Brain microvascular endothelial cell (primary cell): Measurements from ENCODE around the gene WIPF1.

Experiments used
- DNase-seq: peaks from one replicate; pipeline ENCODE4 v3.0.0-alpha.2; 2020
- H3K27ac ChIP-seq: fragments of 250-450 bp; sonication (Bioruptor Pico); 2 replicates; pipeline ENCODE4 v1.5.1; 2020; ENCODE audit warnings: mild to moderate bottlenecking, moderate library complexity
- H3K27me3 ChIP-seq: fragments of 250-450 bp; sonication (Bioruptor Pico); replicated peaks from 2 replicates; pipeline ENCODE4 v1.5.1; 2020; ENCODE audit warnings: mild to moderate bottlenecking
- H3K36me3 ChIP-seq: fragments of 250-450 bp; sonication (Bioruptor Pico); replicated peaks from 2 replicates; pipeline ENCODE4 v1.5.1; 2020; ENCODE audit warnings: mild to moderate bottlenecking
- H3K4me3 ChIP-seq: 2 replicates; pipeline ENCODE4 v1.5.1; 2011; ENCODE audit warnings: low read depth, mild to moderate bottlenecking, control low read depth, low read length, moderate library complexity
- in situ Hi-C: cut with HindIII; loops from 2 replicates; pipeline ENCODE4 v1.10.0; 2017; ENCODE audit warnings: low sequenced_read_pairs, low pct_ligation_motif_present
- TF ChIP-seq, protein P1 (sequence below): IDR thresholded peaks from 2 replicates; pipeline ENCODE4 v1.5.1; 2011; ENCODE audit warnings: low read depth, mild to moderate bottlenecking, moderate library complexity, low read length, control low read depth, inconsistent platforms; ENCODE audit errors: missing control alignments

The WIPF1 gene

GRCh38 chr2:174590346-174590745 lies 7.3 kb downstream of the WIPF1 start:
- Histone ChIP-seq H3K4me3 (no peak overlapping the region), H3K27me3 (no peaks in the 10 kb centered on the region), H3K36me3 (no peaks in the 10 kb centered on the region), H3K27ac (no peak overlapping the region)
- in situ Hi-C loops, result loop anchor here (25.0 kb wide), 1 partner anchor 97 kb away; no protein-coding TSS in a partner anchor
- TF ChIP-seq, protein P1, sequence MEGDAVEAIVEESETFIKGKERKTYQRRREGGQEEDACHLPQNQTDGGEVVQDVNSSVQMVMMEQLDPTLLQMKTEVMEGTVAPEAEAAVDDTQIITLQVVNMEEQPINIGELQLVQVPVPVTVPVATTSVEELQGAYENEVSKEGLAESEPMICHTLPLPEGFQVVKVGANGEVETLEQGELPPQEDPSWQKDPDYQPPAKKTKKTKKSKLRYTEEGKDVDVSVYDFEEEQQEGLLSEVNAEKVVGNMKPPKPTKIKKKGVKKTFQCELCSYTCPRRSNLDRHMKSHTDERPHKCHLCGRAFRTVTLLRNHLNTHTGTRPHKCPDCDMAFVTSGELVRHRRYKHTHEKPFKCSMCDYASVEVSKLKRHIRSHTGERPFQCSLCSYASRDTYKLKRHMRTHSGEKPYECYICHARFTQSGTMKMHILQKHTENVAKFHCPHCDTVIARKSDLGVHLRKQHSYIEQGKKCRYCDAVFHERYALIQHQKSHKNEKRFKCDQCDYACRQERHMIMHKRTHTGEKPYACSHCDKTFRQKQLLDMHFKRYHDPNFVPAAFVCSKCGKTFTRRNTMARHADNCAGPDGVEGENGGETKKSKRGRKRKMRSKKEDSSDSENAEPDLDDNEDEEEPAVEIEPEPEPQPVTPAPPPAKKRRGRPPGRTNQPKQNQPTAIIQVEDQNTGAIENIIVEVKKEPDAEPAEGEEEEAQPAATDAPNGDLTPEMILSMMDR, result no peak
- no peak for DNase-seq

- TF ChIP-seq, protein P1, result no peak
- Histone ChIP-seq H3K4me3 (no peak overlapping the region), H3K36me3 (peaks cover 2% of the 10 kb centered on the region), H3K27ac (no peak overlapping the region), H3K27me3 (no peaks in the 10 kb centered on the region)
- in situ Hi-C loops, result loop anchor here (25.0 kb wide), 1 partner anchor 98 kb away; no protein-coding TSS in a partner anchor
- no peak for DNase-seq
Measured at GRCh38 chr2:174589334-174589733, 8.3 kb downstream of the WIPF1 start.

- in situ Hi-C loops, result loop anchor here (25.0 kb wide), 1 partner anchor 99 kb away; no protein-coding TSS in a partner anchor
- no peak for DNase-seq
- H3K27me3 ChIP-seq, result no peaks in the 10 kb centered on the region
- TF ChIP-seq, protein P1, result no peak
- H3K36me3 ChIP-seq, result peaks cover 3% of the 10 kb centered on the region
- no peak overlapping the region for H3K4me3 ChIP-seq
- H3K27ac ChIP-seq, result no peak overlapping the region
Measured at GRCh38 chr2:174588463-174588862, 9.1 kb downstream of the WIPF1 start.

DNA sequence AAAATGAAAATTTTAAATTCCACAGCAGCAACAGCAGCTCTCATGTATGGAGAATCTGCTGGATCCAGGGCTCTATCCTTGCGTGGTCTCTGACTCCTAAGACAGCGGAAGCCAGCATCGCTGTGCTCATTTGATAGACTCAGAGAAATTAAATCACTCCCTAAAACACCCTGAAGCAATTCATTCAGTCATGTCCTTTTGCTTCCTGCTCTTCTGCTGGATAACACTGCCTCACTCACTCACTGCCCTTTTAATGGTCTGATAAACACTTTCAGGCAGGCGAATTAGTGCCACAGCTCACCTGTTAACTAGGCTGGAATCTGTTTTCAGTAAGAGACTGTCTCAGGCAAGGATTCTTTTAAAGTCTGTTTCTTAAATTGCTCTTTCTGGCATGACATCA lies 10.0 kb downstream of the WIPF1 start:
- Histone ChIP-seq H3K27ac (no peak overlapping the region), H3K27me3 (no peaks in the 10 kb centered on the region), H3K36me3 (peaks cover 3% of the 10 kb centered on the region), H3K4me3 (no peak overlapping the region)
- in situ Hi-C loops, result loop anchor here (25.0 kb wide), 1 partner anchor 100 kb away; no protein-coding TSS in a partner anchor
- TF ChIP-seq, protein P1, result no peak
- DNase-seq, result no peak

DNA sequence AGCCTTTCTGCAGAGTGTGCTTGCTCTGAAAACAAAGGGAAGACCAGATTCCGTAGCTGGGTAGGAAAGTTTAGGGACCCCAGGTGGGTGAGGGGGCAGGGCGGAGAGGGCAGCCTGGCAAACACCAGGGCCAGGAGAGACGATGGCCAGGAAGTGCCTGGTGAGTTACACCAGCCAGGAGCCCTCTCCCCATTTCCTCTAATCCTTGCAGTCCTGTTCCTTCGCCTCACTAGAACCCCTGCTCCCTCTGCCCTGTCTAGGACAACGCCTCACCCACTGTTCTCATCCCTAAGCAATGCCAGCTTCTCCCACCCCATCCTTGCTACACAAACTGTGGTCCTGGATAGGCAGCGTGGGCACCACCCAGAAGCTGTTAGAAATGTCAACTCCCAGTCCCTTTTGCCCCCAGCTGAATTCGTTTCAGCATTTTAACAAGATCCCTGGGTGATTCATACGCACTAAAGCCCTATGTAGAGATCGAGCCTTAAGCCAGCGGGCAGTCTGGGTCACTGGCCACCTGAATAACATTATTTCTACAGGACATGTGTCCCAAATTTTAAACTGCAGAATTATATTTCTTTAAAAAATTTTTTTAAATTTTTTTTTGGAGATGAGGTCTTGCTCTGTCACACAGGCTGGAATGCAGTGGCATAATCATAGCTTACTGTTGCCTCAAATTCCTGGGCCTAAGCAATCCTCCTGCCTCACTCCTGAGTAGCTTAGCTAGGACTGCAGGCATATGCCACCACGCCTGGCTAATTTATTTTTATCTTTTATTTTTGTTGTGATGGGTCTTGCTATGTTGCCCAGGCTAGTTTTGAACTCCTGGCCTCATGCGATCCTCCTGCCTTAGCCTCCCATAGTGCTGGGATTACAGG lies 10.9 kb downstream of the WIPF1 start:
- H3K36me3 ChIP-seq, result peaks cover 3% of the 10 kb centered on the region

More for the DNA sequence above, 10.9 kb downstream of the WIPF1 start:
- no peak overlapping the region for H3K4me3 ChIP-seq
- H3K27ac ChIP-seq, result no peak overlapping the region
- in situ Hi-C loops, result loop anchor here (25.0 kb wide), 1 partner anchor 101 kb away; no protein-coding TSS in a partner anchor
- TF ChIP-seq, protein P1, result no peak
- H3K27me3 ChIP-seq, result no peaks in the 10 kb centered on the region
- no peak for DNase-seq
